Uterus (tissue), 4 donors: ENCODE measurements around the gene CCNC. TPM values are rescaled to one million over a fixed set of nuclear protein-coding genes. Genes with fewer than 3 reads are reported as not detected.

Experiments
- DNase-seq, 2 donors: peaks; one replicate each; pipeline ENCODE4 v3.0.0-alpha.2; 2019 to 2020
- H3K27ac ChIP-seq, 2 donors: fragments of 200-600 bp; sonication (generic); 1 replicate in 1 of 2; 2 replicates in 1 of 2; pipeline ENCODE4 v1.5.1; 2016 to 2018
- H3K27me3 ChIP-seq, 2 donors: fragments of 200-600 bp; sonication (generic); one replicate each; pipeline ENCODE4 v1.5.1; 2018 to 2019; ENCODE audit warnings: control low read depth in 1 of 2
- H3K36me3 ChIP-seq, 2 donors: fragments of 200-600 bp; sonication (generic); one replicate each; pipeline ENCODE4 v1.5.1; 2019; ENCODE audit warnings: control low read depth in 1 of 2
- H3K4me1 ChIP-seq, 2 donors: fragments of 200-600 bp; sonication (generic); one replicate each; pipeline ENCODE4 v1.5.1; 2018 to 2019; ENCODE audit warnings: control low read depth in 1 of 2
- H3K4me3 ChIP-seq, 2 donors: fragments of 200-600 bp; sonication (generic); 1 replicate in 1 of 2; 2 replicates in 1 of 2; pipeline ENCODE4 v1.5.1; 2018 to 2019; ENCODE audit warnings: mild to moderate bottlenecking in 1 of 2
- H3K9me3 ChIP-seq, 2 donors: fragments of 200-600 bp; sonication (generic); one replicate each; pipeline ENCODE4 v1.5.1; 2019; ENCODE audit warnings: control low read depth in 1 of 2
- CTCF ChIP-seq, 4 experiments: fragments of 200-600 bp in 2 of 4; fragments of 450-650 bp in 2 of 4; sonication (generic) in 2 of 4; IDR thresholded peaks; one replicate each; pipeline ENCODE4 v1.5.1; 2016 to 2019; ENCODE audit warnings: antibody characterized with exemption in 4 of 4, mild to moderate bottlenecking in 2 of 4, moderate library complexity in 1 of 4
- POLR2A ChIP-seq, 2 donors: fragments of 450-650 bp; IDR thresholded peaks; one replicate each; pipeline ENCODE4 v1.6.1; 2016; ENCODE audit warnings: antibody characterized with exemption in 2 of 2, mild to moderate bottlenecking in 1 of 2, moderate library complexity in 1 of 2
- intact Hi-C: fragments of 100-400 bp; cut with DNase I; formaldehyde crosslinking; loops from one replicate; pipeline ENCODE4 v1.15.1; 2023; ENCODE audit warnings: low total_unique reads
- total RNA-seq, 4 donors: library from RNA; depleted of rRNA in 3 of 4; stranded (reverse); fragments of >200 nt in 3 of 4; gene quantifications; one replicate each; pipeline versions ENCODE4 v1.1.0 to v1.2.4, GENCODE V29; 2014 to 2023
- donor health status: DM: yes; HTN: yes; CAD: no.

CCNC gene
- total RNA-seq, 4 donors from 2014 or later: 48.4 to 97.0 (median 54.8) TPM

- TF ChIP-seq POLR2A (IDR thresholded peaks at IDR 0.05) (no peak), CTCF (IDR thresholded peaks at IDR 0.05) (no peak)
- Histone ChIP-seq H3K4me1 (peaks cover 0 to 8% of the 10 kb centered on the region in 2 donors), H3K9me3 (no peaks in the 10 kb centered on the region), H3K27me3 (peaks cover 10 to 73% of the 10 kb centered on the region in 2 donors), H3K27ac (no peak overlapping the region), H3K36me3 (no peaks in the 10 kb centered on the region), H3K4me3 (no peak overlapping the region)
- no peak for DNase-seq
- intact Hi-C loops: no loop called here
These were observed 24.4 kb upstream of the CCNC start for GRCh38 chr6:99592900-99593299.

GRCh38 chr6:99591673-99592364 lies 23.4 kb upstream of the CCNC start:
- H3K36me3 ChIP-seq: no peaks in the 10 kb centered on the region
- DNase-seq: no peak
- no peak overlapping the region for H3K27ac ChIP-seq
- peaks cover 0 to 8% of the 10 kb centered on the region in 2 donors for H3K4me1 ChIP-seq
- intact Hi-C loops: no loop called here
- H3K9me3 ChIP-seq: no peaks in the 10 kb centered on the region
- H3K27me3 ChIP-seq: peaks cover 10 to 62% of the 10 kb centered on the region in 2 donors
- TF ChIP-seq POLR2A (IDR thresholded peaks at IDR 0.05) (no peak), CTCF (IDR thresholded peaks at IDR 0.05) (no peak)
- H3K4me3 ChIP-seq: no peak overlapping the region

DNA sequence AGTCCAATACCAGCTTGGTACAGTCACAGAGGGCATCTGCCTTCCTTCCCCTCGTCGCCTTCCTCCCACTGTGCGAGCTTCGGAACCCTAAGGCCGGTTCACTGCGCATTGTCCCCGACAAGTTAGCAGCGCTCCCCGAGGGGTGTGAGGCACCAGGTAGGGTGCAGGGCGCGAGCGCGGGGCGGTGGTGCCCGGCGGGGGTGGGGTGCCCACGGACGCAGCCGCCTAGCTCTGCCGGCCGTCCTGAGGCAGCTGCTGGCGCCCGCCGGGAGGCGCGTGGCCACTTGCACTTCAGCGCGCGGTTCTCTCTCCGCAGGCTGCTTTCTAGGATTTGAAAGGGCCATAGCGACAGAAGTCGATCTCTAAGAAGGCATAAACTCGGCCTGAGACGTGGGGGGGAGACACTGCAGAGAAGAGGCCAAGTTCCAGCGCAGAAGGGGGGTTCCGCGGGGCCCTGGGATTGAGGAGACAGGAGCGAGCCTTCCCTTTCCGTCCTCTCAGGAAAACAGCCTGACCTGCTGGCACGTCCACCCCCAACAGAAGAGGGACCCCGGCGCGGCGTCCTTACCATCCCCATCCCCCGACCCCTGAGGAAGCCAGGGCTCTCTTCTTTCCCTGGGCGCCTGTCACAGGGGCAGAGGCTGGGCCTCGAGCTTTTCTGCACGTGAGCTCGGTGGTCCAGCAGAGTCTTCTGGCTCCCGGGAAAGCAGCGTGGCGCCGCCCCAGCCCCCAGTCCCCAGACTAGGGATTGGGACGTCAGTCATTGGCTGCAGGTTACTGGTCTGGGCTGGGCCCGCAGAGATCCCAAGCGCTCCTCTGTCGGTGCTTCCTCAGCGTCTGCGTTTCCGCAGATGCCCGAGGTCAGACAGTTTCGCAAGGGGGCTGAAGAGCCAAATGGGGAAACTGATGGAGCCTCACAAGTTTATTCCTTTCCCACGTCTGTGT lies 22.5 kb upstream of the CCNC start:
- peaks cover 0 to 8% of the 10 kb centered on the region in 2 donors for H3K4me1 ChIP-seq
- no peak for TF ChIP-seq POLR2A (IDR thresholded peaks at IDR 0.05)
- TF ChIP-seq CTCF (IDR thresholded peaks at IDR 0.05): no peak
- H3K36me3 ChIP-seq: no peaks in the 10 kb centered on the region
- DNase-seq: no peak
- no peak overlapping the region for H3K27ac ChIP-seq
- intact Hi-C loops: no loop called here
- no peak overlapping the region for H3K4me3 ChIP-seq
- H3K27me3 ChIP-seq: peaks cover 10 to 56% of the 10 kb centered on the region in 2 donors
- no peaks in the 10 kb centered on the region for H3K9me3 ChIP-seq

DNA sequence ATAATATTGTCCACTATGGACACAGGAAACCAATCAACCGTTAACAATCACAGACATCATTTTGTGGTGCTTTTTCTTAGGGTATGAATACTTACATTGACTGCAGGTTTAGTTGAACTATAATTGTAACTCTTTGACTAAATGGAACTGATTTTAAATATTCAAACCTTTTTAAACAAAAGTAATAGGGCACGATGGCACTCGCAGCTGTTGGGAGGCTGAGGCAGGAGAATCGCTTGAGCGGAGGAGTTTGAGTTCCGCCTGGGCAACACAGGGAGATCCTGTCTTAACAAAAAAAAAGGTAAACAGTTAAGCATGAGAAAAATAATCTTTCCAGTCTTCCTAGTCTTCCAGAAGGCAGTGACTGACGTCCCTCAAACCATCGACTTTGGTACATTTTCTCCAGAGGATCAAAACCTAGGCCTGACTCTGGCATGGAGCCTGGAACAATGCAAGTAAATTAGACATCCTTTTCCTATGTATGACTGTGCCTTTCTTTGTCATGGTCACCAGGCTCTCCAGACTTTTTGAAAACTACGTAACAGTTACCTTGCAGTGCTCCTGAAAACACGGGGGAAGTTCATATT lies 21.5 kb upstream of the CCNC start:
- intact Hi-C loops: no loop called here
- Histone ChIP-seq H3K9me3 (no peaks in the 10 kb centered on the region), H3K4me1 (peaks cover 0 to 8% of the 10 kb centered on the region in 2 donors), H3K27ac (no peak overlapping the region), H3K4me3 (no peak overlapping the region), H3K36me3 (no peaks in the 10 kb centered on the region), H3K27me3 (peaks cover 10 to 52% of the 10 kb centered on the region in 2 donors)
- TF ChIP-seq CTCF (IDR thresholded peaks at IDR 0.05): no peak
- DNase-seq: no peak
